ENCODE data around the gene ZBTB3. TPM values are rescaled to one million over a fixed set of nuclear protein-coding genes. Genes with fewer than 3 reads are reported as not detected.
"Not testable (repeated sequence)": the region's sequence is repeated elsewhere in the genome, so short reads cannot be mapped to it uniquely, and the experiment has no call there.

The ZBTB3 gene
- total and polyA plus RNA-seq, 9 donors, result 3.5 to 18.2 (median 9.5) TPM

DNA sequence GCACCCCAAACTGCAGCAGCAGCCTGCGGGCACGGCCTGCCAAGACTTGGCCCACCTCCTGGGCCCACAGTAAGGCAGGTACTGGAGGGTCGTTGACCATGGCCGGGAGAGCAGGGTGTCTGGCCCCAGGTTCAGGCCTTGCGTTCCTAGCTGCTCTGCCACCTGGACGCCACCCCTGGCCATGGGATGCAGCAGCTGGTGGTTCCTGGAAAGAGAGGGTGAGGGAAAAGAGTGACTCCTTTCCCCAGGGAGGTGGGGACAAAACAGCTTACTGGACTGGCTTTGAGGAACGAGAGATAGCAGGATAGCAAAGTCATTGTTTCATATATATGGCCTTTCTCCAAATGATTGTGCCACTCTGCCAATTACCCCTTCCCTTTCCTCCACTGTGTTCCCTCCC lies 48.5 kb downstream of the ZBTB3 start:
- Histone ChIP-seq H3K4me3 (peak overlapping the region; percentile 67), H3K36me3 (no peaks in the 10 kb centered on the region), H3K4me1 (ENCODE audit: insufficient read depth) (peaks cover 18% of the 10 kb centered on the region), H3K27me3 (no peaks in the 10 kb centered on the region), H3K27ac (peak overlapping the region in 1 of 2 donors; percentile 54), H3K9me3 (no peaks in the 10 kb centered on the region)
- TF ChIP-seq EP300 (IDR thresholded peaks at IDR 0.05) (no peak), POLR2A (IDR thresholded peaks at IDR 0.05) (no peak)
- TF ChIP-seq, protein P1, sequence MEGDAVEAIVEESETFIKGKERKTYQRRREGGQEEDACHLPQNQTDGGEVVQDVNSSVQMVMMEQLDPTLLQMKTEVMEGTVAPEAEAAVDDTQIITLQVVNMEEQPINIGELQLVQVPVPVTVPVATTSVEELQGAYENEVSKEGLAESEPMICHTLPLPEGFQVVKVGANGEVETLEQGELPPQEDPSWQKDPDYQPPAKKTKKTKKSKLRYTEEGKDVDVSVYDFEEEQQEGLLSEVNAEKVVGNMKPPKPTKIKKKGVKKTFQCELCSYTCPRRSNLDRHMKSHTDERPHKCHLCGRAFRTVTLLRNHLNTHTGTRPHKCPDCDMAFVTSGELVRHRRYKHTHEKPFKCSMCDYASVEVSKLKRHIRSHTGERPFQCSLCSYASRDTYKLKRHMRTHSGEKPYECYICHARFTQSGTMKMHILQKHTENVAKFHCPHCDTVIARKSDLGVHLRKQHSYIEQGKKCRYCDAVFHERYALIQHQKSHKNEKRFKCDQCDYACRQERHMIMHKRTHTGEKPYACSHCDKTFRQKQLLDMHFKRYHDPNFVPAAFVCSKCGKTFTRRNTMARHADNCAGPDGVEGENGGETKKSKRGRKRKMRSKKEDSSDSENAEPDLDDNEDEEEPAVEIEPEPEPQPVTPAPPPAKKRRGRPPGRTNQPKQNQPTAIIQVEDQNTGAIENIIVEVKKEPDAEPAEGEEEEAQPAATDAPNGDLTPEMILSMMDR (IDR thresholded peaks at IDR 0.05), result no peak
- peak in 2 of 5 donors; percentile 43 to 49 for DNase-seq
- 38 to 40% (median 38%) methylated on average over 7 of the region's 7 CpGs for WGBS, 3 donors
- intact Hi-C loops (cut with DNase I), result no loop called here

DNA sequence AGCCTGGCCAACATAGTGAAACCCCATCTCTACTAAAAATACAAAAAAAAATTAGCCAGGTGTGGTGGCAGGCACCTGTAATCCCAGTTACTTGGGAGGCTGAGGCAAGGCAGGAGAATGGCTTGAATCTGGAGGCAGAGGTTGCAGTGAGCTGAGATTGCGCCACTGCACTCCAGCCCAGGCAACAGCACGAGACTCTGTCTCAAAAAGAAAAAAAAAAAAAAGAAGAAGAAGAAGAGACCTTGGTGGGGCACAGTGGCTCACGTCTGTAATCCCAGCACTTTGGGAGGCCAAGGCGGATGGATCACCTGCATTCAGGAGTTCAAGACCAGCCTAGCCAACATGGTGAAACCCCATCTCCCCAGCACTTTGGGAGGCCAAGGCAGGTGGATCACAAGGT lies 50.0 kb downstream of the ZBTB3 start:
- H3K4me1 ChIP-seq (ENCODE audit: insufficient read depth), result peaks cover 18% of the 10 kb centered on the region
- DNase-seq, result peak in 1 of 5 donors; percentile 30
- H3K4me3 ChIP-seq; H3K9me3 ChIP-seq; H3K27me3 ChIP-seq; intact Hi-C loops (cut with DNase I); H3K27ac ChIP-seq; H3K36me3 ChIP-seq: not testable (repeated sequence)
- 91 to 99% (median 99%) methylated on average over 4 of the region's 4 CpGs for WGBS, 3 donors

DNA sequence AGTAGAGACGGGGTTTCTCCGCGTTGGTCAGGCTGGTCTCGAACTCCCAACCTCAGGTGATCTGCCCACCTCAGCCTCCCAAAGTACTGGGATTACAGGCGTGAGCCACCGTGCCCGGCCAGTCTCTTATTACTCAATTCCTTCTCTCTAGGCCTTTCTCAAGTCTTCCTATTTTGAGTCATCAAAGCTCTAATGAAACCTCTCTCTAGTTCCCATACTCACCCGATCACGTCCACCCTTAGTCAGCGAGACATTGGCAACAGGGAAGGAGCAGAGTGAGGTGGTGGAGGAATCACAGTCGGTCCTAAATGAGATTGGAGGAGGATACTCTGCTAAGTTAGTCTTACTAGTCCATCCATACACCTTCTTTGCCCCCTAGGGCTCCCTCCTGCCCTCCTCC lies 51.7 kb downstream of the ZBTB3 start:
- intact Hi-C loops (cut with DNase I), result no loop called here

More for the DNA sequence above, 51.7 kb downstream of the ZBTB3 start:
- 91 to 96% (median 95%) methylated on average over 11 of the region's 11 CpGs for WGBS, 3 donors
- Histone ChIP-seq H3K4me3 (no peak overlapping the region), H3K27ac (no peak overlapping the region), H3K9me3 (no peaks in the 10 kb centered on the region), H3K36me3 (no peaks in the 10 kb centered on the region), H3K27me3 (no peaks in the 10 kb centered on the region), H3K4me1 (ENCODE audit: insufficient read depth) (peaks cover 10% of the 10 kb centered on the region)
- TF ChIP-seq, protein P1 (IDR thresholded peaks at IDR 0.05), result no peak
- no peak for TF ChIP-seq EP300 (IDR thresholded peaks at IDR 0.05)
- DNase-seq, result peak in 1 of 5 donors; percentile 11

Small RNAs within 50 kb of the gene (microRNA-seq; reads per million reads assigned to microRNA genes)
- gene MIR6514, result 0.38 to 0.63 (median 0.54) reads per million in 3 donors
- 0 reads per million in 3 donors for gene MIR6748

Small RNAs within 50 kb of the gene (small RNA-seq; reads per million reads assigned to genes)
- 0.35 reads per million for gene MIR6514

Other genes starting within 250 kb of the ZBTB3 start
- 100 to 1,000 TPM; 353 to 699 (median 607) TPM for gene AHNAK, start 207.4 kb downstream of the ZBTB3 start, total RNA-seq
- 100 to 1,000 TPM; 114 to 376 TPM for gene AHNAK, start 207.4 kb downstream of the ZBTB3 start, polyA plus RNA-seq
- gene EEF1G, start 180.3 kb downstream of the ZBTB3 start, total RNA-seq, result 1,000 to 10,000 TPM; 2,147 to 3,018 (median 2,446) TPM
- gene EEF1G, start 180.3 kb downstream of the ZBTB3 start, polyA plus RNA-seq, result 1,000 to 10,000 TPM; 2,476 to 3,023 TPM
- 10 to 100 TPM in 5 of 7 donors, 1 to 10 TPM in 2; 6.9 to 27.3 (median 21.1) TPM for gene TUT1, start 162.6 kb downstream of the ZBTB3 start, total RNA-seq
- gene TUT1, start 162.6 kb downstream of the ZBTB3 start, polyA plus RNA-seq, result 10 to 100 TPM in 1 of 2 donors, 1 to 10 TPM in 1; 5.9 to 18.3 TPM
- gene MTA2, start 152.3 kb downstream of the ZBTB3 start, total RNA-seq, result 100 to 1,000 TPM in 3 of 7 donors, 10 to 100 TPM in 4; 41.5 to 130 (median 89.8) TPM
- 10 to 100 TPM; 54.2 to 90.4 TPM for gene MTA2, start 152.3 kb downstream of the ZBTB3 start, polyA plus RNA-seq
- gene EML3, start 141.4 kb downstream of the ZBTB3 start, total RNA-seq, result 100 to 1,000 TPM in 3 of 7 donors, 10 to 100 TPM in 4; 38.1 to 138 (median 96.0) TPM
- gene EML3, start 141.4 kb downstream of the ZBTB3 start, polyA plus RNA-seq, result 10 to 100 TPM; 29.9 to 59.1 TPM
- gene ROM1, start 140.9 kb downstream of the ZBTB3 start, total RNA-seq, result 10 to 100 TPM in 4 of 7 donors, 1 to 10 TPM in 3; 9.2 to 22.4 (median 10.8) TPM
- gene ROM1, start 140.9 kb downstream of the ZBTB3 start, polyA plus RNA-seq, result 10 to 100 TPM; 10.4 to 15.9 TPM
- 10 to 100 TPM; 16.6 to 56.6 (median 33.9) TPM for gene B3GAT3, start 132.2 kb downstream of the ZBTB3 start, total RNA-seq
- gene B3GAT3, start 132.2 kb downstream of the ZBTB3 start, polyA plus RNA-seq, result 10 to 100 TPM in 1 of 2 donors, 1 to 10 TPM in 1; 1.3 to 29.2 TPM
- 100 to 1,000 TPM in 5 of 7 donors, 10 to 100 TPM in 2; 91.4 to 278 (median 228) TPM for gene GANAB, start 107.5 kb downstream of the ZBTB3 start, total RNA-seq
- 100 to 1,000 TPM; 157 to 280 TPM for gene GANAB, start 107.5 kb downstream of the ZBTB3 start, polyA plus RNA-seq
- gene INTS5, start 100.9 kb downstream of the ZBTB3 start, total RNA-seq, result 10 to 100 TPM; 16.0 to 26.4 (median 21.8) TPM
- gene INTS5, start 100.9 kb downstream of the ZBTB3 start, polyA plus RNA-seq, result 10 to 100 TPM in 1 of 2 donors, 1 to 10 TPM in 1; 4.6 to 12.3 TPM
- gene C11orf98, start 89.0 kb downstream of the ZBTB3 start, total RNA-seq, result 10 to 100 TPM; 24.2 to 62.3 (median 35.1) TPM
- gene C11orf98, start 89.0 kb downstream of the ZBTB3 start, polyA plus RNA-seq, result 10 to 100 TPM; 50.8 to 55.5 TPM
- 10 to 100 TPM; 14.2 to 31.5 (median 21.7) TPM for gene CSKMT, start 88.8 kb downstream of the ZBTB3 start, total RNA-seq
- gene CSKMT, start 88.8 kb downstream of the ZBTB3 start, polyA plus RNA-seq, result 10 to 100 TPM in 1 of 2 donors, 1 to 10 TPM in 1; 3.6 to 16.9 TPM
- gene UQCC3, start 82.5 kb downstream of the ZBTB3 start, total RNA-seq, result 10 to 100 TPM in 2 of 7 donors, 1 to 10 TPM in 5; 7.1 to 13.7 (median 8.9) TPM
- 1 to 10 TPM; 1.6 to 9.6 TPM for gene UQCC3, start 82.5 kb downstream of the ZBTB3 start, polyA plus RNA-seq
- 1 to 10 TPM; 2.4 to 6.0 (median 4.6) TPM for gene LBHD1, start 81.9 kb downstream of the ZBTB3 start, total RNA-seq
- 1 to 10 TPM; 2.6 to 5.3 TPM for gene LBHD1, start 81.9 kb downstream of the ZBTB3 start, polyA plus RNA-seq
- 100 to 1,000 TPM; 106 to 239 (median 170) TPM for gene UBXN1, start 75.1 kb downstream of the ZBTB3 start, total RNA-seq
- 100 to 1,000 TPM in 1 of 2 donors, 10 to 100 TPM in 1; 97.6 to 284 TPM for gene UBXN1, start 75.1 kb downstream of the ZBTB3 start, polyA plus RNA-seq
- gene LRRN4CL, start 64.6 kb downstream of the ZBTB3 start, total RNA-seq, result 10 to 100 TPM; 19.5 to 38.6 (median 25.5) TPM
- gene LRRN4CL, start 64.6 kb downstream of the ZBTB3 start, polyA plus RNA-seq, result 10 to 100 TPM; 18.5 to 23.1 TPM
- 100 to 1,000 TPM in 1 of 7 donors, 10 to 100 TPM in 6; 31.4 to 122 (median 57.2) TPM for gene BSCL2, start 46.7 kb downstream of the ZBTB3 start, total RNA-seq
- gene BSCL2, start 46.7 kb downstream of the ZBTB3 start, polyA plus RNA-seq, result 10 to 100 TPM; 49.2 to 57.8 TPM
- under 1 TPM in 5 of 7 donors, not detected in 2; 0.27 to 0.73 (median 0.37) TPM for gene GNG3, start 46.5 kb downstream of the ZBTB3 start, total RNA-seq
- gene GNG3, start 46.5 kb downstream of the ZBTB3 start, polyA plus RNA-seq, result under 1 TPM; 0.18 to 0.30 TPM
- gene HNRNPUL2, start 26.7 kb downstream of the ZBTB3 start, total RNA-seq, result 10 to 100 TPM; 11.0 to 50.0 (median 41.2) TPM
- 10 to 100 TPM; 38.0 to 81.2 TPM for gene HNRNPUL2, start 26.7 kb downstream of the ZBTB3 start, polyA plus RNA-seq
- gene TTC9C, start 25.7 kb downstream of the ZBTB3 start, total RNA-seq, result 10 to 100 TPM; 19.4 to 42.9 (median 30.4) TPM
- 10 to 100 TPM; 30.5 to 53.6 TPM for gene TTC9C, start 25.7 kb downstream of the ZBTB3 start, polyA plus RNA-seq
- gene POLR2G, start 7.4 kb upstream of the ZBTB3 start, total RNA-seq, result 10 to 100 TPM; 42.1 to 77.0 (median 53.6) TPM
- 100 to 1,000 TPM; 100 to 108 TPM for gene POLR2G, start 7.4 kb upstream of the ZBTB3 start, polyA plus RNA-seq
- gene TAF6L, start 17.2 kb upstream of the ZBTB3 start, total RNA-seq, result 10 to 100 TPM; 15.9 to 33.6 (median 26.3) TPM
- gene TAF6L, start 17.2 kb upstream of the ZBTB3 start, polyA plus RNA-seq, result 10 to 100 TPM in 1 of 2 donors, 1 to 10 TPM in 1; 5.4 to 26.5 TPM
- 100 to 1,000 TPM in 1 of 7 donors, 10 to 100 TPM in 6; 32.7 to 101 (median 36.5) TPM for gene TMEM179B, start 33.2 kb upstream of the ZBTB3 start, total RNA-seq
- gene TMEM179B, start 33.2 kb upstream of the ZBTB3 start, polyA plus RNA-seq, result 10 to 100 TPM; 54.4 to 91.7 TPM
- gene TMEM223, start 37.8 kb upstream of the ZBTB3 start, total RNA-seq, result 10 to 100 TPM; 12.0 to 26.9 (median 13.1) TPM
- gene TMEM223, start 37.8 kb upstream of the ZBTB3 start, polyA plus RNA-seq, result 10 to 100 TPM; 13.7 to 15.5 TPM
- 10 to 100 TPM; 48.8 to 96.8 (median 77.7) TPM for gene NXF1, start 51.3 kb upstream of the ZBTB3 start, total RNA-seq
- gene NXF1, start 51.3 kb upstream of the ZBTB3 start, polyA plus RNA-seq, result 100 to 1,000 TPM in 1 of 2 donors, 10 to 100 TPM in 1; 99.4 to 125 TPM
- gene STX5, start 77.9 kb upstream of the ZBTB3 start, total RNA-seq, result 10 to 100 TPM; 33.2 to 60.7 (median 49.1) TPM
- gene STX5, start 77.9 kb upstream of the ZBTB3 start, polyA plus RNA-seq, result 10 to 100 TPM; 39.6 to 50.1 TPM
- gene TEX54, start 78.7 kb upstream of the ZBTB3 start, total RNA-seq, result not detected
- not detected for gene TEX54, start 78.7 kb upstream of the ZBTB3 start, polyA plus RNA-seq
- gene WDR74, start 85.4 kb upstream of the ZBTB3 start, total RNA-seq, result 10 to 100 TPM; 36.5 to 70.6 (median 61.1) TPM
- gene WDR74, start 85.4 kb upstream of the ZBTB3 start, polyA plus RNA-seq, result 10 to 100 TPM; 25.1 to 39.4 TPM
- gene SLC3A2, start 126.7 kb upstream of the ZBTB3 start, total RNA-seq, result 100 to 1,000 TPM in 3 of 7 donors, 10 to 100 TPM in 4; 69.0 to 430 (median 97.7) TPM
- gene SLC3A2, start 126.7 kb upstream of the ZBTB3 start, polyA plus RNA-seq, result 100 to 1,000 TPM in 1 of 2 donors, 10 to 100 TPM in 1; 90.0 to 126 TPM
- not detected for gene CHRM1, start 167.2 kb upstream of the ZBTB3 start, total RNA-seq
- not detected for gene CHRM1, start 167.2 kb upstream of the ZBTB3 start, polyA plus RNA-seq
- gene SLC22A6, start 230.8 kb upstream of the ZBTB3 start, total RNA-seq, result not detected
- gene SLC22A6, start 230.8 kb upstream of the ZBTB3 start, polyA plus RNA-seq, result not detected

All from ovary (tissue), 9 donors.